BJ (cell line): Measurements from ENCODE around the gene FAIM2. TPM values are rescaled to one million over a fixed set of nuclear protein-coding genes. Genes with fewer than 3 reads are reported as not detected.
A peak's percentile ranks its signal among the peaks of the same experiment; 100 is the strongest.

Experiments
- CTCF ChIA-PET: fragments of 350-600 bp; formaldehyde crosslinking; extraction: SDS; loops from one replicate; lab custom pipeline; 2021; ENCODE audit warnings: antibody characterized with exemption, inconsistent platforms; lab: Yijun Ruan, JAX
- POLR2A ChIA-PET: fragments of 300-600 bp; sonication (Branson Sonifier 250); formaldehyde crosslinking; extraction: SDS; loops from one replicate; lab custom pipeline; 2021; ENCODE audit warnings: antibody characterized with exemption; lab: Charles Lee
- DNase-seq: peaks from one replicate; pipeline ENCODE4 v3.0.0-alpha.2; 2011; ENCODE audit warnings: low read depth
- H3K27me3 ChIP-seq: 2 replicates; pipeline ENCODE4 v1.6.0; 2011; ENCODE audit warnings: low read length; ENCODE audit not compliant: control insufficient read depth, insufficient read depth
- H3K36me3 ChIP-seq: 2 replicates; pipeline ENCODE4 v1.5.1; 2011; ENCODE audit warnings: low read length; ENCODE audit not compliant: control insufficient read depth, insufficient read depth
- H3K4me3 ChIP-seq: 2 replicates; pipeline ENCODE4 v1.5.1; 2011; ENCODE audit warnings: low read depth, mild to moderate bottlenecking, control low read depth, low read length
- CTCF ChIP-seq: IDR thresholded peaks from 2 replicates; pipeline ENCODE4 v1.5.1; 2011; ENCODE audit warnings: low read depth, mild to moderate bottlenecking, control low read depth, inconsistent platforms, low read length, moderate library complexity; ENCODE audit not compliant: insufficient read depth
- polyA plus RNA-seq: library from polyadenylated mRNA; depleted of rRNA; stranded (reverse); fragments of >200 nt; gene quantifications from 2 replicates; pipeline ENCODE4 v1.2.3, GENCODE V29; 2011

FAIM2 gene
- polyA plus RNA-seq, 1 experiment = 3.6 TPM

GRCh38 chr12:49930515-49931288 lies 27.0 kb upstream of the FAIM2 start:
- CTCF ChIA-PET = interaction anchor here (0.9 to 7.6 kb wide), 8 partner anchors 12 to 140 kb away, joined by 3 to 51 read pairs (median 4); no protein-coding TSS in a partner anchor
- peak; percentile 20 for DNase-seq
- TF ChIP-seq CTCF = no peak
- POLR2A ChIA-PET = no interaction called here
- no peak overlapping the region for H3K4me3 ChIP-seq
- H3K36me3 ChIP-seq = no peaks in the 10 kb centered on the region
- peaks cover 2% of the 10 kb centered on the region; the same call in 1 of the 2 replicates for H3K27me3 ChIP-seq

GRCh38 chr12:49929581-49929980 lies 25.9 kb upstream of the FAIM2 start:
- Histone ChIP-seq H3K36me3 (no peaks in the 10 kb centered on the region), H3K27me3 (peaks cover 2% of the 10 kb centered on the region; the same call in 1 of the 2 replicates), H3K4me3 (no peak overlapping the region)
- no peak for DNase-seq
- TF ChIP-seq CTCF = no peak
- ChIA-PET CTCF (interaction anchor here (1.0 to 4.4 kb wide), 6 partner anchors 10 to 141 kb away, joined by 3 to 25 read pairs (median 3); no protein-coding TSS in a partner anchor), POLR2A (no interaction called here)

- CTCF ChIA-PET = interaction anchor here (1.0 to 4.4 kb wide), 2 partner anchors 9 to 18 kb away, joined by 3 to 25 read pairs; no protein-coding TSS in a partner anchor
- H3K27me3 ChIP-seq = peaks cover 2% of the 10 kb centered on the region; the same call in 1 of the 2 replicates
- no peak for DNase-seq
- no peaks in the 10 kb centered on the region for H3K36me3 ChIP-seq
- TF ChIP-seq CTCF = no peak
- H3K4me3 ChIP-seq = no peak overlapping the region
- POLR2A ChIA-PET = no interaction called here
These were observed 24.8 kb upstream of the FAIM2 start for GRCh38 chr12:49928471-49928870.

- no peaks in the 10 kb centered on the region for H3K36me3 ChIP-seq
- no peak overlapping the region for H3K4me3 ChIP-seq
- CTCF ChIA-PET = interaction anchor here (1.2 kb wide), 1 partner anchor 34 kb away, joined by 4 read pairs; no protein-coding TSS in a partner anchor
- POLR2A ChIA-PET = interaction anchor here (0.6 kb wide), 2 partner anchors 24 to 210 kb away, joined by 3 to 4 read pairs; no protein-coding TSS in a partner anchor
- no peak for TF ChIP-seq CTCF
- H3K27me3 ChIP-seq = peaks cover 2% of the 10 kb centered on the region; the same call in 1 of the 2 replicates
- no peak for DNase-seq
These were observed 21.9 kb upstream of the FAIM2 start for GRCh38 chr12:49925433-49926204.
